C4-2B (cell line): ENCODE results near the gene AGPAT1.

Experiments
- ZFX ChIP-seq: fragments of 450-650 bp; IDR thresholded peaks from 2 replicates; pipeline ENCODE4 v1.6.1; 2017
- TF ChIP-seq, protein P1 (sequence below): fragments of 450-650 bp; conservative IDR thresholded peaks from 2 replicates; pipeline ENCODE4 v1.5.1; 2017; ENCODE audit warnings: mild to moderate bottlenecking

GRCh38 chr6:32146687-32147086 lies 29.2 kb downstream of the AGPAT1 start:
- TF ChIP-seq, protein P1, sequence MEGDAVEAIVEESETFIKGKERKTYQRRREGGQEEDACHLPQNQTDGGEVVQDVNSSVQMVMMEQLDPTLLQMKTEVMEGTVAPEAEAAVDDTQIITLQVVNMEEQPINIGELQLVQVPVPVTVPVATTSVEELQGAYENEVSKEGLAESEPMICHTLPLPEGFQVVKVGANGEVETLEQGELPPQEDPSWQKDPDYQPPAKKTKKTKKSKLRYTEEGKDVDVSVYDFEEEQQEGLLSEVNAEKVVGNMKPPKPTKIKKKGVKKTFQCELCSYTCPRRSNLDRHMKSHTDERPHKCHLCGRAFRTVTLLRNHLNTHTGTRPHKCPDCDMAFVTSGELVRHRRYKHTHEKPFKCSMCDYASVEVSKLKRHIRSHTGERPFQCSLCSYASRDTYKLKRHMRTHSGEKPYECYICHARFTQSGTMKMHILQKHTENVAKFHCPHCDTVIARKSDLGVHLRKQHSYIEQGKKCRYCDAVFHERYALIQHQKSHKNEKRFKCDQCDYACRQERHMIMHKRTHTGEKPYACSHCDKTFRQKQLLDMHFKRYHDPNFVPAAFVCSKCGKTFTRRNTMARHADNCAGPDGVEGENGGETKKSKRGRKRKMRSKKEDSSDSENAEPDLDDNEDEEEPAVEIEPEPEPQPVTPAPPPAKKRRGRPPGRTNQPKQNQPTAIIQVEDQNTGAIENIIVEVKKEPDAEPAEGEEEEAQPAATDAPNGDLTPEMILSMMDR = no peak
- no peak for TF ChIP-seq ZFX
